HG02970 (cell line): ENCODE results near the gene FAM193B.

Experiments
- ATAC-seq: cut with Tn5 transposase; IDR thresholded peaks from one replicate; pipeline ENCODE4 v1.9.1; 2021; ENCODE audit warnings: mild to moderate bottlenecking, moderate library complexity, moderate number of reproducible peaks; ENCODE audit not compliant: unreplicated experiment, low FRiP score

FAM193B gene

DNA sequence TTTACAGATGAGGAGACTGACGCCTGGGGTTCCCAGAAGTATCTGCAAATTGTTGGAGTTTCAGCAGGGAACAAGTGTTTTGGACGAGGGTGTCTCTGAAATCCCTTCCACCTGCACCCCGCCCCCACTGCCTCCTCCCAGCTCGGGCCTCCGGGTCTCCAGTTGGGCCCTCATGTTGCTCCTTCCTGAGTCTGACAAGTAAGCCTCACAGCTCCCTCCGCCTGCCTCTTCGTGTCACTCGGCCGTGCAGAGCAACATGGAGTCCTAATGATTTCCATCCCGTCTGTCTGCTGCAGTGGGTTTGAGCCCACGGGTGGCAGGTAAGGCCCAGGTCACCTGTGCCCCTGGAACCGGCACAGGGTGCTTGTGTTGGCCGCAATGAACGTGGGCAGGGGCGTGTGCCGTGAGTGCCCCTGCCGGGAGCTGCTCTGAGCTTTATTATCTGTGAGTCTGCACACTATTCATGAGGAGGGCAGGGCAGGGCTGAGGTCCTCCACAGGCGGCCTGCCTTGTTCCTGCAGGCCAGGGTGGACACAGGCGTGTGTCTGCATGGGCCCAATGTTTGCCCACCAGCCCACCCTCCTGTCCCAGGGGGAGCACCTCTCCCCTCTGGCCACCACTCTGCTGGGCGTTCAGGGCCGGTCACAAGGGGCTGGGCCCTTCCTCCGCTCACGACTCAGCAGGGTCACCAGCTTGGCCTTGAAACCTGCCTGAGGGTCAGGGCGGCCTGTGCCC is 50.8 kb downstream of the FAM193B start:
- no peak for ATAC-seq

DNA sequence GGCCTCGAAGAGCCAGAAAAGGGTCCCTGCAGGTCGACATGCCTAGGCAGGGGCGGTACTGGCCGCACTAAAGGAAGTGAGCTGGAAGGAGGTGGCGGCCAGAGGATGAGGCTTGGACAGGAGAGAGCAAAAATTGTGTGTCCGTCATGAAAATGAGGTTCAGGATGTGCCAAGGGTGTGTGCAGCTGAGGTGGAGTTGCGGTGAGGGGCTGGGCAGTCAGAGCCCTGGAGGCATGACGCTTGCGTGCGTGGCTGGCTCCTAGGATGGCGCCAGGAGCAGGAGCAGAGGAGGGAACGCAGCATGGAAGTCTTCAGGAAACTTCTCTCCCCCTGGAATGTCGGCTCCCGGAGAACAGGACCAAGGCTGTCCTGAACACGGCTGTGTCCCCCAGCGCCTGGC is 51.5 kb downstream of the FAM193B start:
- no peak for ATAC-seq

DNA sequence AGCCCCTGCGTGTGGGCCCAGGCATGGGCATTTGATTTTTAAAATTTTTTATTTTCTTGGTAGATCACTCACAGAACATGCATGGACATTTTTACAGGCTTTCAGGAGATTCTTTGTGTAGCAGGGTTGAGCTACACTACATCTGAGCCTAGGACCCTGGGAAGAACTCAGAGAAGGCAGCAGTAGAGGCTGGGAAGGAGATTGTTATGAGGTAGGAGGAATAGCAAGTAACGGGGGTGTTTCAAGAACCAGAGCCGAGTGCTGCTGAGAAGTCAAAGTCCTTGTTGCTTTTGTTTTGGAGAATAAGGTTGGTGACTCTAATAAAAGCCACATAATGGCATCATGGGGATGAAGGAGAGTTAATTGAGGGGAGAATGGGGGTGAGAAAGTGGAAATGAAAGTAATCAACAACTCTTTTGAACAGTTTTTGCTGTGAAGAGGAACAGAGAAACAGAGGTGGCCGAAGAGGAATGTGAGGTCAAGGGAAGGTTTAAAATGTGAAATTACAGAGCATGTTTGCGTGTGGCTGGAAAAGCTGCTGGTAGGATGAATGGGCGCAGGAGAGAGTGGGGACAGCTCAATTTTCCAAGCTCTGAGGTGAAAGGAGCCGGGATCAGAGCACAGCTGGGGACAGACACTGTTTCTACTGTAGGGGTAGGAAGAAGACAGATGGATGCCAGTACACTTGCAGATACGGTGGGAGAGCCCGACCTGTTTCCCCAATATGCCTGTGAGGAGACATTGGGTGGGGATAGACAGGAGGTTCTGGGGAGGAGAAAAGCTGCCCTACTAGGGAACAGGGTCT is 52.3 kb downstream of the FAM193B start:
- ATAC-seq = no peak

DNA sequence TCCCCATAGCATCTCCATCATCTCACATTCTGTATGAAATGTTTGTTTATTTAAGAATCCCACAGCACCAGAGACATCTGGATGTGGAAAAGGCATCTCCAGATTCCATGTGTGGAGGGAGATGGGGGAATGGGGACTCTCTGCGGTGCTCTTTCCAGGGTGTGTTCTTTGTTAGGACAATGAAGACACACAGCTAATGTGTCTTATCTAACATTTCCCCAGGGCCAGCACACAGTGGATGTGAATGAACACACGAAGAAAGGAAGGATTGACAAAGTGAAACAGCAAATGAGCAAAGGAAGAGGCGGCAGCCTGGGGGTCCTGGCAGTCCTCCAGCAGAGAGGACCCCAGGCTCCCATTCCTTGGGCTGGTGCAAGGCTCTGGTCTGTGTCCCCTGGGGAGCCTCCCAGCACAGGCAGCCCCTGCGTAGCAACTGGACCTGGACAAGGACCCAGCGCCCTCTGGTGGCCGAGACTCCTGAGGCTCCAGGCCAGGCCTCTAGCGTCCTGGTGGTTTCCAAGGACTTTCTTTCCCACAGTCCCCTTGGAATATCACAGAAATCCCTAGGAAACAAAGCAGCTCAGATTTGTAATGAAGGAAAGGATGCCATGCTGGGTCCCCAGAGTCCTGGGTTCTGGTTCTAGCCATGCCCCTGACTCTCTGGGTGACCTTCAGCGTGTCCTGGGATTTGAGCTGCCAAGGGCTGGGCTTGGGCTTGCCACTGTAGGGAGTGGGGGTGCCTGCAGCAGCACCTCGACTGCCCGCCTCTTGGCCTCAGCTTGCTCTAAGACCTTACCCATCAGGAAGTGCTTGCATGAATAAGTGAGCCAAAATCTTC is 53.5 kb downstream of the FAM193B start:
- ATAC-seq = no peak

DNA sequence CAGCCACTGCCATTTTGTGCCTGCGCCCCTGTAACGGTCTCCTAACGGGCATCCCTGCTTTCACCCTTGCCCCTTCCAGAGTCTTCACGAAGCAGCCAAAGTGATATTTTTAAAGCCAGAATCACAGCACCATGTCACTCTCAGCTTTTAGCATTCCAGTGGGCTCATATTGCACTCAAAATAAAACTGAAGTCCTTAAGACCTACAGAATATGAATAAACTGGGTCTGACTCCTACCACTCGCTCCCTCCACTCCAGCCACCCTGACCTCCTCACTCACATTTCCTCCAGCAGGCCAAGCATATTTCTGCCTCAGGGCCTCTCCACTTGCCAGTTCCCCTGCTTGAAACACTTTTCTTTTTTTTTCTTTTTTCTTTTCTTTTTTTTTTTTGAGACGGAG is 54.5 kb downstream of the FAM193B start:
- ATAC-seq = no peak

DNA sequence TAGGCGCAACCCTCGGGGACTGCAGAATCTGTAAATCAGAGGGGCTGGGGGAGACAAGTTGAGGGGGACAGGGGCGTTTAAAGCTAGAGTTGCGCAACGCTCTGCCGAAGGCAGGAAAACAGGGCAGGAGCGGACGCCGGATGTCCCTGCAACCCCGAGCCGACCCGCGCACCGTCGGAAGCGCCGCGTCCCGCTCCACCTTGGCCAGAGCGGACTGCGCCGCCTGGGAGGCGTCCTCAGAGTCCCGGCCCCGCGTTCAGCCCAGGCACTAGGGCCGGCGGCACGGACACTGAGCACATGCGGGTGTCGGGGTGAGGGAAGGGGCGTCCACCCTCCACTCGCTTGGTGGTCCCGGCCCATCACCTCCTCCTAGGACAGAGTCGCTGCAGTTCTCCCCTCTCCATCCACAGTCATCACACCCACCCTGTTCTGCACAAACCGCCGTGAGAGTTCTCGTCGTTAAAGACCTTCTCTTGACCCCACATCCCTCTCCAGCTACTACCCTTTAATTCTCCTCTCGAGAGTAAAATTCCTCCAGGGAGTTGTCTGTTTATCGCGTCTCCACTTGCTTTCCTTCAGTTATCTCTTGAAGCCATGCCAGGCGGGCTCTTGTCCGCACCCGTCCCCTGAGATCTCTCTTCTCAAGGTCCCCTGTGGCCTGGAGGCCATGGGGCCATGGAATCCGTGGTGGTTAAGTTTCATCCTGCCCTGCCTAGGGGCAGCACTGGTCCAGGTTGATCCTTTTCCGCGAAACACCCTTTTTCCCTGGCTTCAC is 56.2 kb downstream of the FAM193B start:
- no peak for ATAC-seq

DNA sequence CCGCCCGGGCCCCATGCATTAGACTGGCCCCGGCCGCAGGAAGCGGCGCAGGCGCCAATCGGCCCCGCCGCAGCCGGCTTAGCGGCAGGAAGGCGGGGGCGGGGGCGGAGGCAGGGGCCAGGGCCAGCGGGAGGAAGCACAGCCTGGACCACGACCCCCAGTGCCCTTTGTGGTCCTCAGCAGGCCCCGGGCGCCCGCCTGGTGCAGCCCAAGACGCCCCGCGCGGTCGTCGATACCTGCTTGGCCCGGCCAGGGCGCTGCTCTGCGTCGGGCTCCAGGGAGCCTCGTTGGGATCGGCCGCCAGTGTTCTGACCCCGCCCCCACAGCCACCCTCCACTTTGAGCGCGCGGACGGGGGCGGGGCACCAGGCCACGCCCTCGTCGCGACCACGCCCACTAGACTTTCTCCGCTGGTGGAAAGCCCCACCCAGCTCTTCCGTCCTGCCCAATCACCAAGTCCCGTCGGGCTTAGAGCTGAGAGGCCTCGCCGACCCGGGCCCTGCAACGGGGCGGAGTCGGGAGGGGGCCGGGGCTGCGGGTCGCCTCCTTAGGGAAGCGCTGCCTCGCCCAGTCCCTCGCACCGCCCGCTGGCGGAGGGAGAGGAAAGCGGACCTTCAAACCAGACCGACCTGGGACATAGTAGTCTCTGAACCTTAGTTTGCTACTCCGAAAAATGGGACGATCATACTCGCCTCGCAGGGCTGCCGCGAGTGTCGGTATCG is 56.9 kb downstream of the FAM193B start, which contains the start of gene PDLIM7:
Gene PDLIM7 (minus strand): TSS at position 313 of the 721 bp plus-strand sequence. CDS start 1,092 bp downstream, outside the sequence.
- peak; percentile 74 for ATAC-seq

DNA sequence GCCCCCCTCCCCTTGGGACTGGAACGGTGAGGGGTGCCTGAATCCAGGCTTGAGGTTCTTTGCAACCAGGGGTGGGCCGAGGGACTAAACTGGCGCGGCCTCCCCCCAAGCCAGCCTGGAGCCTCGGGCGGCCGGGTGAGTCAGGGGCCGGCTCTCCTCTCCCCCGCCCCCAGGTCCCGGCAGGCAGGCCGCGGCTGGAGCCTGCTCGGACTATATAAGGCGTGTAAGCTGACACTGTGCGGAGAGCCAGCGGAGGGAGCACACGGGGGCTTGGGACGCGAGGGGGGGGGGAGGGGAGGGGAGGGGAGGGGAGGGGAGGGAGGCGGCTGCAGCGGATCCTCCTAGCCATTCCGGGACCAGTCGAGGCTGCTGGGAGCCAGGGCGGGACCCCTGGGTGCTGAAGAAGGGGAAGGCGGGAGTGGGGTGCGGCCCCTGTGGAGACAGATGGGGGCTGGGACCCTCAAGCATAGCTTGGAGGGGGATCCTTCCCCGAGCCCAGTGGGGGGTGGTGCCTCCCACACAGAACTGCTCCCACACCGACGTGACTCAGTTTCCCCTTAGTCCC is 57.6 kb downstream of the FAM193B start:
- no peak for ATAC-seq

DNA sequence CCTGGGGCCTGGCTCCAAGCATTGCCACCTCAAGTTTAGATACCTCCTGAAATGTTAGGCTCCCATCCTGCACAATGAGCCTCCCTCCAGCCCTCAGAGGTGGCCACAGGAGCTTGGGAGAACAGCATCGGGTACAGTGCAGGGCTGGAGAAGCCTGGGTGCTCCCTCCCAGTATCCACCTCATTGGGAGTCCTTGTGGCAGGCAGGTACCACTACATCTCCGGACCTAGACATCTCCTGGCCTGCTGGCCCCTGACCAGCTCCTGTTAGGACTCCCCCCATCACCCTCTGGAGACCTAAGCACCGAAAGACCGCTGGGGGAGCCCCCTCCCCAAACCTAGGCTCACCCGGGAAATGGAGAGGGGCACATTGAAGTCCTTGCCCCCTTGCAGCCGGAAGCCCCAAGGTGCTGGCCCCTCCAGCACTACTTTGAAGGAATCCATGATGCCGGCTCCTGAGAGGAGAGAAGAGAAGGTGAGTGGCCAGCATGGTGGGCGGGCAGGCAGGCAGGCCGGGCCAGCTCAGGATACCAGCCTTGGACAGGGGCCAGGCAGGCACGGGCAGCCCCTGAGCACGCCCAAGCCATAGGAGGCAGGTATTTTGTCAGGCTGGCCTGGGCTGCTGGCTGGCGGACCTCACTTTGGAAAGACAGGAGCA is 58.2 kb downstream of the FAM193B start:
- ATAC-seq = no peak

DNA sequence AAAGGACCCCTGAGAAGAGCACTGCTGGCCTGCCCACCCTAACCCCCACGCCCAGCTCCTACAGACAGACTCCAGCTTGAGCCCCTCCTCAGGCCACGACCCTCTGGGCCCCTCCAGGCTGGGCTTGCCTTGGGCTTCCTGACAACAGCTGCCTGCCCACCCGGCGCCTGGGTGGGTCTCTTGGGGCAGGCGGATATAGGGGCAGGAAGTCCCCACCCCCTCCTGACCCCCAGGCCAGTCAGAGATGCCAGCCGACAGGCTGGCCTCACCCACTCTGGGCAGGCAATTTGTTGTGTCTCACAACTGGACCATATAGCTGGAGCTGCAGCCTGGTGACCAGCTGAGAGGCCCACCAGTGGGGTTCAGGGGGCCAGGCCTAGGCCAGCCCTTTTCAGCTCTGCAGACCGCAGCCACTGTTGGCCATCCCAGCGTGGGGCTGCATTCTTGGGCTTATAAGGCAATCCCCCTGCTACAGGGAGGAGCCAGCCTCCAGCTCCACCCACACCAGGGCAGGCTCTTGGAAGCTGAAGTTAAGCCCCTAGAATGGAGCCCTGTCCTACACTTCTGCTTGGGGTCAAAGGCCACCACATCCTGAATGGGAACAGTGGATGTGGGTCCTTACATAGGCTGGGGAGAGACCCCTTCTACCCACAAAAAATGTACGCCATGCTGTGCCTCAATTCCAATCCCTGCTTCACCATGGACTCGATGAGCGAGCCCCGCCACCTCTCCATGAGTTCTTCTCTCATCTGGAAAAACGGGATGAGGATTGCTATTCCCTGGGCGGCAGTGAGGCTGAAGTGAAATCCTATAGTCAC is 58.9 kb downstream of the FAM193B start:
- ATAC-seq = no peak

DNA sequence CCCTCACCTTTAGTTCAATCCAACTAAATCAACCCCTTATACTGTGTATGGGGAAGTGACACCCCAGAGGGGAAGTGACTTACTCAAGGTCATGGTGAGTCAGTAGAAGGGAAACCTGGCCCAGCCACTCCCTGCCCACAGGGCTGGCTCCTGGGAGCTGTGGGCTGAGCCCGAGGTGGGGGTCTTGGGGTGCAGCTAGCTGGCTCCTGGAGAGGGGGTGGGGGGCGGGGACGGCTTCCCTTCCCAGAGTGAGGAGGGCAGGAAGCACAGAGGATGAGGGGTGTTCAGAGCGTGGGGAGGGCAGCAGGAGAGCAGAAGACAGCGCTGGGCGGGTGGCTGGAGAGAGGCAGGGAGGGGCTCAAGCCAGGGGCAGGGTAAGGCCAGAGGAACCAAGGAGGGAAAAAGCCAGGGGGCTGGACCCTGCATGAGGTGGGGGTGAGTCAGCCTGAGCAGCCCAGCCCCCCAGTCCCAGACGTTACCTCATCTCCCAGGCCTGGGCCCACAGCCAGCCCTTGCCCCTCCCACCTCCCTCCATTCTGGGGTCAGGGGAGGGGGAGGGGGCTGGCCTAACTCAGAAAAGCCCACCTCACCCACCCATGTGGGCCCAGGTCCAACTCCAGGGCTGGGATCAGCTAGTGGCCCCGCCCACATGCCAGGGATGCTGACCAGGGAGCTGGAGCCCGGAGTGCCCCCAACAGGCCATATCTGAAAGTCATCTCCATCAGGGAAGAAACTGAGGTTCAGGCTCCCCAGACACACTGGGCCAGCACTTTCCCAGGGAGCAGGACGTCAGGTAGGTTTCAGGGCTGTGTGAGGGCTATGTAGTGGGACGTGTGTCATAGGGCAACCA is 59.8 kb downstream of the FAM193B start:
- ATAC-seq = no peak

DNA sequence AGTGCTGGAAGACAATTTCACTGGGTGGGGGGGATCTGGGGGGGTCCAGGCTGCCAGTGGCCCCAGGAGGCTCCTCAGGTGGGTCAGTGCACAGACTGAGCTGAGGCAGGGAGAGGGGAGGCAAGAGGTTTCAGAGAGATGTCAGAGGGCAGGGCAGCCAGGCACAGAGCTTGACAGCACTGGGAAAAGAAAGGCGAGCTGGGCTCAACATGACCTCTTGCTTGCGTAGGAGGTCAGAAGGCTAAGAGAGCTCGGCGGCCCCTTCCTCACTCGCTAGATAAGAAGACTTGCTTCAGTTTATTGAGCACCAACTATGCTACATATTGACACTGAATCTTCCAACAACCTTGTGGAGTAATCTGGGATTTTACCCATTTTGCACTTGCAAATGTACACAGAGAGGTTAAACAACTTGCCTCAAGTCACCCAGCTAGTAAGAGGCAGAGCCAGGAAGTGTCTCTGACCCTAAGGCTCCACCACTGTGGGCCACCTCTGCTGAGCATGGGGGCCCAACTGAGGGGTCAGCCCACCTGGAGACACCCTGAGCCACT is 60.5 kb downstream of the FAM193B start:
- no peak for ATAC-seq

DNA sequence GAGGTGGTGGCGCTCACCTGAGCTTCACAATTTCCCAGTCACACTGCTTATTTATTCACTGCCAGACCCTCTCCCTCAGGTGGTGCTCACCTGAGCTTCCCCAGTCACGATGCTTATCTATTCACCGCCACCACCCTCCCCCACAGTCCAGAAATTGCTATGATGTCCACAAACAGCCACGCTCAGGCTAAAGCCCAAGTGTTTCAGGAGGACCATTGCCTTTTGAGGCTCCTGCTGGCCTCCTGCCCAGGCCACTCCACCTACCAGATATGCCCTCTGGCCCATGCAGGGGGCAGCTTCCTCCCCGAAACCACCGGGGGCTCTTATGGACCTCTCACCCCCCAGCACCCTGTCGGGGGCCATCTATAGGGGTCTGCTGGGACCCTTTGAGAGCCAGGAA is 61.5 kb downstream of the FAM193B start:
- no peak for ATAC-seq

DNA sequence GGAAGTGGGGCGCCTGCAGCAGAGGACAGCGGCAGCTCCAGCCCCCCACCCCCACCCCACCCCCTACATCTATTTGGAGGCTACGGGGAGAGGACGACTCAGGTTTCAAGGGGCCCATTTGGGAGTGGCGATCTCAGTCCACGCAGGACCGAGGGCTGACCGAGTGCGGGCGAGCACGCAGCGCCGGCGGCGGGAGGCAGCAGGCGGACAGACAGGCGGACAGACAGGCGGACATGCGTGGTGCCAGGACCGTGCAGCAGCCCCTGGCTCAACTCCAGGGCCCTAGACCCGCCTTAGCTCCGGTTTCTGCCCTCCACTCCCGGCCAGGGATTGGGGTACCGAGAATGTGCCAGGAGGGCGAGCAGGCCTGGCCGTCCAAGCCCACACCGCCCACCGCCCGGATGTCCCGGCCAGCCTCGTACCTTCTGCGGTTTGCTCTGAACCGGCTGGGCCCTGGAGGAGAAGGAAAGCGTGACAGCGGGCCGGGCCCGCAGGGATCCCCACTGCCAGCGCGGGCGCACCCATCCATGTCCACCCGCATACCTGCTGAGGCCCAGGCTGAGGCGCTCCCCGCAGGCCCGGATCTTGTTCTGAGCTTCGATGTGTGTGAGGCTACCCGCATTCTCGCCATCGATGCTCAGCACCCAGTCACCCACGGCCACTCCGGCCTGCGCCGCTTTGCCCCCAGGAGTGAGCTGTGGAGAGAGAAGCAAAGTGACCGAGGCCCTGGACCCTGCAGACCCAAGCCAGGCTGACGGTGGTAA is 62.2 kb downstream of the FAM193B start:
- ATAC-seq = no peak

DNA sequence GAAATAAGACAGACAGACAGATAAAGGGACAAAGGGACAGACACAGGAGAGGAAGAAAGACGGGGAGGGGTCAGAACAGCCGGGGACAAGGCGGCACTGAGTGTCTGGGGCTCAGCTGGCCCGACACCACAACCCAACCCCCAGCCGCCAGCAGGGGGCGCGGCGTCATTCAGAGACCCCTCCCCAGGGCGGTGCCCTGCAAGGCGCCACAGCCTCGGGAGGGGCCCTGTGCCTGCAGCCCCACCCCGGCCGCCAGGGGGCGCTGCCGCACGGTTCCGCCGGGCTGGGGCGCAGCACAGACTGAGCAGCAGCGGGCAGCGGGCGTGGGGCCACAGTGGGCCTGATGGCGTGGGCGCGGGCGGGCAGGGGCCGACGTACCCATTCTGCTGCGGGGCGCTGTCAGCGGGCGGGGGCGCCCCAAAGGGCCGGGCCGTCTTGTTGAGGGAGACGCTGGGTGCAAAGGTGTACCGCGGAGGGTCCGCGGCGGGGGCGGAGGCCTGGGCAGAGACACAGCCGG is 62.9 kb downstream of the FAM193B start:
- ATAC-seq = no peak

DNA sequence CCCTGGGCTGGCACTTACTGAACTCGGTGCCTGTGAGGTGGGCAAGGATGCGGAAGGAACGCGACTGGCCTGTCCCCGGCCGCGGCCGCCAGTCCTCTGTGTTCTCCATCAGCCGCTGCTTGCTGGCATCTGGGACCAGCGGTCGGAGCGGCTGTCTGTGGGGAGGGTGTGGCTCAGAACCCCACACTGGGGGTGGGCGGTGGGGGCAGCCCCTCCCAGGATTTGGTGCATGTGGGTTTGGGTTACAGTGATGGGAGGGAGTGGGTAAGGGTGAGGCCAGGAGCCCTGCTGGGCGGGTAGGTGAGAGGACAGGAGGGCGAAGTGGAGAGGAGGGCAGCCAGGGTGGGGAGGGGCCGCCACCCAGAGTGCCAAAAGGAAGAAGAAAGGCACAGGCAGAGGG is 63.4 kb downstream of the FAM193B start:
- no peak for ATAC-seq
